GM12878 (cell line): ENCODE measurements around the gene DEFB123. TPM values are rescaled to one million over a fixed set of nuclear protein-coding genes. Genes with fewer than 3 reads are reported as not detected.

Experiments used
- ATAC-seq: fragments of 200-7000 bp; cut with Tn5 transposase; 3 replicates; pipeline ENCODE4 v1.9.1; 2020; ENCODE audit warnings: mild to moderate bottlenecking, moderate library complexity
- BruUV-seq: library from RNA; stranded (reverse); fragments of 400-500 nt; replicated peaks from 2 replicates; lab custom pipeline; 2021; lab: Mats Ljungman, UMichigan
- CTCF ChIA-PET: fragments of 300-600 bp; sonication (Branson Sonifier 250); formaldehyde crosslinking; extraction: SDS; loops from one replicate; lab custom pipeline; 2021; ENCODE audit warnings: inconsistent platforms; lab: Yijun Ruan, JAX
- POLR2A ChIA-PET: fragments of 350-600 bp; formaldehyde crosslinking; extraction: SDS; loops from one replicate; lab custom pipeline; 2021; ENCODE audit warnings: inconsistent platforms; lab: Charles Lee
- RAD21 ChIA-PET: fragments of 300-600 bp; sonication (Branson Sonifier 250); formaldehyde crosslinking; loops from one replicate; lab custom pipeline; 2023; ENCODE audit warnings: antibody characterized with exemption; ENCODE audit not compliant: unreplicated experiment; lab: Charles Lee
- SMC1A ChIA-PET: fragments of 300-600 bp; sonication (Branson Sonifier 250); formaldehyde crosslinking; loops from one replicate; lab custom pipeline; 2023; ENCODE audit not compliant: unreplicated experiment, uncharacterized antibody; lab: Charles Lee
- DNase-seq: peaks from one replicate; pipeline ENCODE4 v3.0.0-alpha.2; 2011; ENCODE audit warnings: low read depth, low spot score
- FAIRE-seq: peaks from 3 replicates; lab custom pipeline; 2011; peaks lifted over from hg19 to GRCh38; lab: Jason Lieb, UNC
- H2AFZ ChIP-seq: 2 replicates; pipeline ENCODE4 v1.6.0; 2011; ENCODE audit warnings: low read depth, low read length, control low read depth; ENCODE audit not compliant: control insufficient read depth
- H3K27ac ChIP-seq: 2 replicates; pipeline ENCODE4 v1.5.1; 2011; ENCODE audit warnings: control low read depth; ENCODE audit not compliant: control insufficient read depth, insufficient read depth
- H3K27me3 ChIP-seq, 2 experiments: replicated peaks in 1 of 2; 2 replicates each; pipeline versions ENCODE4 v1.6.0 to v1.6.1; 2011; ENCODE audit warnings: low read length in 1 of 2; ENCODE audit not compliant: control insufficient read depth in 2 of 2, insufficient read depth in 2 of 2
- H3K36me3 ChIP-seq, 2 experiments: 2 replicates each; pipeline ENCODE4 v1.5.1; 2011; ENCODE audit warnings: low read length in 1 of 2; ENCODE audit not compliant: control insufficient read depth in 2 of 2, insufficient read depth in 2 of 2
- H3K4me1 ChIP-seq: 2 replicates; pipeline ENCODE4 v1.6.1; 2011; ENCODE audit warnings: mild to moderate bottlenecking, low read length, moderate library complexity, mixed read lengths; ENCODE audit not compliant: control insufficient read depth, insufficient read depth
- H3K4me2 ChIP-seq: 2 replicates; pipeline ENCODE4 v1.6.0; 2011; ENCODE audit warnings: control low read depth; ENCODE audit not compliant: control insufficient read depth, insufficient read depth
- H3K4me3 ChIP-seq: fragments of 200-600 bp; sonication (generic); 2 replicates; pipeline ENCODE4 v1.5.1; 2016
- H3K79me2 ChIP-seq: 2 replicates; pipeline ENCODE4 v1.6.0; 2011; ENCODE audit warnings: low read length; ENCODE audit not compliant: control insufficient read depth, insufficient read depth
- H3K9ac ChIP-seq: 2 replicates; pipeline ENCODE4 v1.8.0; 2011; ENCODE audit warnings: low read length, control low read depth, mixed read lengths; ENCODE audit not compliant: control insufficient read depth, insufficient read depth
- H3K9me3 ChIP-seq: replicated peaks from 3 replicates; pipeline ENCODE4 v1.5.1; 2011; ENCODE audit warnings: mild to moderate bottlenecking, low read length; ENCODE audit not compliant: control insufficient read depth, insufficient read depth
- H4K20me1 ChIP-seq: 2 replicates; pipeline ENCODE4 v1.6.0; 2011; ENCODE audit not compliant: control insufficient read depth, insufficient read depth
- E2F8 ChIP-seq: fragments of 450-650 bp; IDR thresholded peaks from 2 replicates; pipeline ENCODE4 v1.6.1; 2018; ENCODE audit warnings: mild to moderate bottlenecking, low read depth, moderate library complexity; ENCODE audit not compliant: partially characterized antibody
- FOS ChIP-seq: IDR thresholded peaks from 3 replicates; pipeline ENCODE4 v1.6.1; 2011; ENCODE audit warnings: borderline replicate concordance; ENCODE audit not compliant: insufficient read length; ENCODE audit errors: extremely low read depth
- NBN ChIP-seq: fragments of 450-650 bp; IDR thresholded peaks from 2 replicates; pipeline ENCODE4 v1.6.1; 2016
- NR2F1 ChIP-seq: fragments of 450-650 bp; conservative IDR thresholded peaks from 2 replicates; pipeline ENCODE4 v1.6.1; 2017; ENCODE audit warnings: mild to moderate bottlenecking
- POU2F2 ChIP-seq: IDR thresholded peaks from 3 replicates; pipeline ENCODE4 v1.6.1; 2011; ENCODE audit warnings: low read depth, mild to moderate bottlenecking, low read length, borderline replicate concordance
- RAD51 ChIP-seq: fragments of 450-650 bp; IDR thresholded peaks from 2 replicates; pipeline ENCODE4 v1.6.1; 2016; ENCODE audit warnings: moderate library complexity, mild to moderate bottlenecking, inconsistent platforms
- RCOR1 ChIP-seq: conservative IDR thresholded peaks from 2 replicates; pipeline ENCODE4 v1.6.1; 2012; ENCODE audit warnings: low read depth, low read length, improper control_type of control experiment
- TCF12 ChIP-seq: IDR thresholded peaks from 2 replicates; pipeline ENCODE4 v1.6.1; 2011; ENCODE audit warnings: low read depth, mild to moderate bottlenecking, low read length
- WGBS: methylation state at CpG from one replicate; pipeline ENCODE4 v1.1.6; 2016; ENCODE audit warnings: low lambda C conversion rate; ENCODE audit not compliant: insufficient replicate concordance, insufficient coverage; ENCODE audit errors: missing lambda C conversion rate; 5-methylcytosine and 5-hydroxymethylcytosine counted together
- in situ Hi-C: fragments of 300-500 bp; cut with MboI; formaldehyde crosslinking; loops from 9 replicates; pipeline ENCODE4 v1.14.3; 2018; ENCODE audit warnings: mixed read lengths
- intact Hi-C: fragments of 100-400 bp; cut with micrococcal nuclease; formaldehyde crosslinking; loops from one replicate; pipeline ENCODE4 v1.14.2; 2022; ENCODE audit not compliant: unreplicated experiment
- polyA plus RNA-seq, 11 experiments: library from polyadenylated mRNA; depleted of rRNA in 4 of 11; unstranded in 6 of 11; stranded (reverse) in 5 of 11; fragments of >200 nt; fragmentation: Nextera tagmentation in 4 of 11; fragmentation: Illumina TruSeq in 1 of 11; extraction: Ambion mirVana in 4 of 11; extraction: Trizol in 1 of 11; gene quantifications; 1 replicate in 1 of 11; 2 replicates in 10 of 11; pipeline versions ENCODE4 v1.2.1 to v1.2.3, GENCODE V29; 2011 to 2016; ENCODE audit warnings: inconsistent platforms in 2 of 11, missing spikeins in 2 of 11, low read depth in 1 of 11
- total RNA-seq, 4 experiments: library from RNA; depleted of rRNA in 3 of 4; stranded (reverse); fragments of >200 nt in 3 of 4; fragmentation: Illumina TruSeq in 1 of 4; extraction: Trizol in 1 of 4; gene quantifications; 2 replicates each; pipeline versions ENCODE4 v1.2.1 to v1.2.3, GENCODE V29; 2013 to 2021
- TF ChIP-seq, protein P1 (sequence below): fragments of 450-650 bp; IDR thresholded peaks from 2 replicates; pipeline ENCODE4 v1.6.1; 2017; ENCODE audit warnings: mild to moderate bottlenecking, moderate library complexity

The DEFB123 gene
- total and polyA plus RNA-seq, 10 of the 15 experiments (the other 5 are each of a cell fraction or from before 2014, with no cell fraction given) = not detected

DNA sequence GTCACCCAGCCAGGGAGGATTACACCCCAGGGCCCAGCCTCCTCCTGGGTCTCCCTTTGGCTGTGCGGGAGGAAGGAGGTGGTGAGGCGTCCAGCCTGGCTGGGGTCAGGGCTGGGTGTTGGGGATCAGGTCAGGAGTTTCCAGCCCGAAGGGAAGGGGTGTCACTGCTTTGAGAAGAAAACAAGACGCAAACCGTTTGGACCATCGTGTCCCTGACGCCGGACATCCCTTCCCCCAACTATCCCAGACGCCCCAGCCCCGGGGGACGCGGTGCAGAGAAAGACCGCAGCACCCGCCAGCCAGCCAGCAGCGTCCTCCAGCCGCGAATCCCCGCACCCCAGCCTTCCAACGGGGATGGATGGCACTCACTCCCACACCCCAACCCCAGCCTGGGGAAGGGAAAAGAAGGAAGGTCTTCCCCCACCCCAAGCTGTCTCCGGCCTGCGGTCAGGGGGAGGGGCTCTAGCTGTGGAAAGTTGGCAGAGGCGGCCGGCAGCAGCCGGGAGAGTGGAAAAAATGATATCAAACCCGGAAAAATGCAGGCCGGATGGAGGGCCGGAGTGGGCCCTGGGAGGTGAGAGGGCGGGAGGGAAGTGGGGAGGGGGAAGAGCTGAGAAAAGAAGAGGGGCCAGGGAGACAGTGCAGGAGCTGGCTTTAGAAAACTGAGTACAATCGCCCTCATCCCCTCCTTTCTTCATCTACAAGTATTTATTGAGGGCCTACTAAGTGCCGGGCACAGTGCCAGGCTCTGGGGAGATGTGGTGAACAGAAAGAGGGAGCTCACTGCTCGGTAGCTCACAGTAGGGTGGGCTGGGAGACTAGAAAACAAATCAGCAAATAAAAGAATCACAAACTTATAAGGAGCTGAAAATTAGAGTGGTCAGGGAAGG, 45.3 kb downstream of the DEFB123 start:
- Histone ChIP-seq H3K4me3 (no peak overlapping the region), H3K4me2 (no peak overlapping the region), H2AFZ (no peak overlapping the region), H3K79me2 (no peaks in the 10 kb centered on the region), H3K9ac (no peak overlapping the region), H3K36me3 (no peaks in the 10 kb centered on the region), H4K20me1 (no peaks in the 10 kb centered on the region), H3K27ac (no peak overlapping the region), H3K4me1 (no peaks in the 10 kb centered on the region), H3K27me3 (peaks cover 1 to 2% of the 10 kb centered on the region in 2 experiments; a peak in 3 of 4 replicates), H3K9me3 (no peaks in the 10 kb centered on the region)
- no peak for ATAC-seq
- no peak for TF ChIP-seq RCOR1
- no peak for TF ChIP-seq FOS
- no peak for TF ChIP-seq NR2F1
- TF ChIP-seq NBN = no peak
- TF ChIP-seq RAD51 = no peak
- TF ChIP-seq POU2F2 = no peak
- no peak for TF ChIP-seq TCF12
- TF ChIP-seq, protein P1, sequence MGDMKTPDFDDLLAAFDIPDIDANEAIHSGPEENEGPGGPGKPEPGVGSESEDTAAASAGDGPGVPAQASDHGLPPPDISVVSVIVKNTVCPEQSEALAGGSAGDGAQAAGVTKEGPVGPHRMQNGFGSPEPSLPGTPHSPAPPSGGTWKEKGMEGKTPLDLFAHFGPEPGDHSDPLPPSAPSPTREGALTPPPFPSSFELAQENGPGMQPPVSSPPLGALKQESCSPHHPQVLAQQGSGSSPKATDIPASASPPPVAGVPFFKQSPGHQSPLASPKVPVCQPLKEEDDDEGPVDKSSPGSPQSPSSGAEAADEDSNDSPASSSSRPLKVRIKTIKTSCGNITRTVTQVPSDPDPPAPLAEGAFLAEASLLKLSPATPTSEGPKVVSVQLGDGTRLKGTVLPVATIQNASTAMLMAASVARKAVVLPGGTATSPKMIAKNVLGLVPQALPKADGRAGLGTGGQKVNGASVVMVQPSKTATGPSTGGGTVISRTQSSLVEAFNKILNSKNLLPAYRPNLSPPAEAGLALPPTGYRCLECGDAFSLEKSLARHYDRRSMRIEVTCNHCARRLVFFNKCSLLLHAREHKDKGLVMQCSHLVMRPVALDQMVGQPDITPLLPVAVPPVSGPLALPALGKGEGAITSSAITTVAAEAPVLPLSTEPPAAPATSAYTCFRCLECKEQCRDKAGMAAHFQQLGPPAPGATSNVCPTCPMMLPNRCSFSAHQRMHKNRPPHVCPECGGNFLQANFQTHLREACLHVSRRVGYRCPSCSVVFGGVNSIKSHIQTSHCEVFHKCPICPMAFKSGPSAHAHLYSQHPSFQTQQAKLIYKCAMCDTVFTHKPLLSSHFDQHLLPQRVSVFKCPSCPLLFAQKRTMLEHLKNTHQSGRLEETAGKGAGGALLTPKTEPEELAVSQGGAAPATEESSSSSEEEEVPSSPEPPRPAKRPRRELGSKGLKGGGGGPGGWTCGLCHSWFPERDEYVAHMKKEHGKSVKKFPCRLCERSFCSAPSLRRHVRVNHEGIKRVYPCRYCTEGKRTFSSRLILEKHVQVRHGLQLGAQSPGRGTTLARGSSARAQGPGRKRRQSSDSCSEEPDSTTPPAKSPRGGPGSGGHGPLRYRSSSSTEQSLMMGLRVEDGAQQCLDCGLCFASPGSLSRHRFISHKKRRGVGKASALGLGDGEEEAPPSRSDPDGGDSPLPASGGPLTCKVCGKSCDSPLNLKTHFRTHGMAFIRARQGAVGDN = no peak
- no peak for TF ChIP-seq E2F8
- CTCF ChIA-PET = interaction anchor here (3.1 kb wide), 1 partner anchor 17 kb away, joined by 16 read pairs; no protein-coding TSS in a partner anchor
- RAD21 ChIA-PET = no interaction called here
- intact Hi-C loops = no loop called here
- no TSS peak for BruUV-seq
- POLR2A ChIA-PET = no interaction called here
- no peak for FAIRE-seq
- in situ Hi-C loops = no loop called here
- SMC1A ChIA-PET = no interaction called here
- DNase-seq = no peak
- WGBS = 15% methylated on average over 26 of the region's 31 CpGs
